B cell (primary cell): ENCODE data around the gene MICALL1.

Experiments used
- CTCF ChIP-seq: fragments of 200-600 bp; IDR thresholded peaks from one replicate; pipeline ENCODE4 v1.8.0; 2022; ENCODE audit warnings: antibody characterized with exemption, mild to moderate bottlenecking
- EZH2 ChIP-seq: IDR thresholded peaks from 2 replicates; pipeline ENCODE4 v1.6.1; 2012; ENCODE audit warnings: borderline replicate concordance, low read depth, mild to moderate bottlenecking, moderate library complexity, low read length; ENCODE audit not compliant: insufficient read depth, poor library complexity, severe bottlenecking

GRCh38 chr22:37986371-37986770, 80.3 kb downstream of the MICALL1 start:
- TF ChIP-seq CTCF = no peak
- TF ChIP-seq EZH2 = no peak
